PFSK-1 (cell line): ENCODE measurements around the gene NLGN2.

ENCODE experiments used
- FOXP2 ChIP-seq: optimal IDR thresholded peaks from 2 replicates; pipeline ENCODE3; 2011; ENCODE audit warnings: borderline replicate concordance, control low read depth, inconsistent platforms; ENCODE audit not compliant: insufficient read depth; ENCODE audit errors: extremely low read length, extremely low read depth
- POLR2AphosphoS5 ChIP-seq: IDR thresholded peaks from 2 replicates; pipeline ENCODE4 v1.6.1; 2012; ENCODE audit warnings: low read depth, mild to moderate bottlenecking, control low read depth, low read length, moderate library complexity
- SIN3A ChIP-seq: IDR thresholded peaks from 2 replicates; pipeline ENCODE4 v1.6.1; 2012; ENCODE audit warnings: mild to moderate bottlenecking, low read length, moderate library complexity, borderline replicate concordance; ENCODE audit not compliant: insufficient read depth
- TAF1 ChIP-seq: IDR thresholded peaks from 2 replicates; pipeline ENCODE4 v1.6.1; 2012; ENCODE audit warnings: low read length, control low read depth, borderline replicate concordance; ENCODE audit not compliant: insufficient read depth
- TF ChIP-seq, protein P1 (sequence below), 2 experiments: IDR thresholded peaks; 2 replicates each; pipeline versions ENCODE4 v1.6.1 to v1.8.0; 2011 to 2012; ENCODE audit warnings: low read depth in 2 of 2, low read length in 2 of 2, control low read depth in 1 of 2, inconsistent platforms in 1 of 2, mild to moderate bottlenecking in 1 of 2, moderate library complexity in 1 of 2; ENCODE audit not compliant: insufficient read depth in 1 of 2

NLGN2 gene

GRCh38 chr17:7419819-7420610 is 12.4 kb downstream of the NLGN2 start, which contains the start of gene SPEM1:
TSS of gene SPEM1 (plus strand) at chr17:7420324. CDS start at chr17:7420385, 61 bp downstream.
- TF ChIP-seq TAF1 (no peak), POLR2AphosphoS5 (no peak), FOXP2 (no peak), SIN3A (no peak)
- TF ChIP-seq, protein P1, sequence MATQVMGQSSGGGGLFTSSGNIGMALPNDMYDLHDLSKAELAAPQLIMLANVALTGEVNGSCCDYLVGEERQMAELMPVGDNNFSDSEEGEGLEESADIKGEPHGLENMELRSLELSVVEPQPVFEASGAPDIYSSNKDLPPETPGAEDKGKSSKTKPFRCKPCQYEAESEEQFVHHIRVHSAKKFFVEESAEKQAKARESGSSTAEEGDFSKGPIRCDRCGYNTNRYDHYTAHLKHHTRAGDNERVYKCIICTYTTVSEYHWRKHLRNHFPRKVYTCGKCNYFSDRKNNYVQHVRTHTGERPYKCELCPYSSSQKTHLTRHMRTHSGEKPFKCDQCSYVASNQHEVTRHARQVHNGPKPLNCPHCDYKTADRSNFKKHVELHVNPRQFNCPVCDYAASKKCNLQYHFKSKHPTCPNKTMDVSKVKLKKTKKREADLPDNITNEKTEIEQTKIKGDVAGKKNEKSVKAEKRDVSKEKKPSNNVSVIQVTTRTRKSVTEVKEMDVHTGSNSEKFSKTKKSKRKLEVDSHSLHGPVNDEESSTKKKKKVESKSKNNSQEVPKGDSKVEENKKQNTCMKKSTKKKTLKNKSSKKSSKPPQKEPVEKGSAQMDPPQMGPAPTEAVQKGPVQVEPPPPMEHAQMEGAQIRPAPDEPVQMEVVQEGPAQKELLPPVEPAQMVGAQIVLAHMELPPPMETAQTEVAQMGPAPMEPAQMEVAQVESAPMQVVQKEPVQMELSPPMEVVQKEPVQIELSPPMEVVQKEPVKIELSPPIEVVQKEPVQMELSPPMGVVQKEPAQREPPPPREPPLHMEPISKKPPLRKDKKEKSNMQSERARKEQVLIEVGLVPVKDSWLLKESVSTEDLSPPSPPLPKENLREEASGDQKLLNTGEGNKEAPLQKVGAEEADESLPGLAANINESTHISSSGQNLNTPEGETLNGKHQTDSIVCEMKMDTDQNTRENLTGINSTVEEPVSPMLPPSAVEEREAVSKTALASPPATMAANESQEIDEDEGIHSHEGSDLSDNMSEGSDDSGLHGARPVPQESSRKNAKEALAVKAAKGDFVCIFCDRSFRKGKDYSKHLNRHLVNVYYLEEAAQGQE (IDR thresholded peaks at IDR 0.05; ENCODE audit: insufficient read depth in 1 of 2, low read depth in 2 of 2, low read length in 2 of 2), result no peak

- TF ChIP-seq SIN3A (no peak), FOXP2 (no peak), TAF1 (no peak), POLR2AphosphoS5 (no peak)
- TF ChIP-seq, protein P1 (IDR thresholded peaks at IDR 0.05; ENCODE audit: insufficient read depth in 1 of 2, low read depth in 2 of 2, low read length in 2 of 2), result no peak
Measured at GRCh38 chr17:7421186-7421585, 13.5 kb downstream of the NLGN2 start.

- TF ChIP-seq, protein P1 (IDR thresholded peaks at IDR 0.05; ENCODE audit: insufficient read depth in 1 of 2, low read depth in 2 of 2, low read length in 2 of 2), result no peak
- TF ChIP-seq POLR2AphosphoS5 (no peak), SIN3A (no peak), TAF1 (no peak), FOXP2 (no peak)
Measured at GRCh38 chr17:7423679-7424078, 16.0 kb downstream of the NLGN2 start.

- no peak for TF ChIP-seq TAF1
- TF ChIP-seq, protein P1 (IDR thresholded peaks at IDR 0.05; ENCODE audit: insufficient read depth in 1 of 2, low read depth in 2 of 2, low read length in 2 of 2), result no peak
Measured at GRCh38 chr17:7425316-7425715, 17.7 kb downstream of the NLGN2 start, which contains the start of gene SPEM2. TSS of gene SPEM2 (plus strand) at chr17:7425616. CDS start at chr17:7425689, 73 bp downstream.

GRCh38 chr17:7425756-7426155 is 18.1 kb downstream of the NLGN2 start:
- TF ChIP-seq TAF1, result no peak
- no peak for TF ChIP-seq POLR2AphosphoS5
- TF ChIP-seq, protein P1 (IDR thresholded peaks at IDR 0.05; ENCODE audit: insufficient read depth in 1 of 2, low read depth in 2 of 2, low read length in 2 of 2), result no peak
- TF ChIP-seq SIN3A, result no peak
- TF ChIP-seq FOXP2, result no peak
